IMR-90 (cell line): Measurements from ENCODE around the gene NAT10. TPM values are rescaled to one million over a fixed set of nuclear protein-coding genes. Genes with fewer than 3 reads are reported as not detected.
A peak's percentile ranks its signal among the peaks of the same experiment; 100 is the strongest.

Source experiments
- ATAC-seq: fragments of 200-7000 bp; cut with Tn5 transposase; 2 replicates; pipeline ENCODE4 v1.9.1; 2020; ENCODE audit warnings: low read depth, mild to moderate bottlenecking, moderate library complexity
- BruUV-seq: library from RNA; stranded (reverse); fragments of 400-500 nt; replicated peaks from 2 replicates; lab custom pipeline; 2021; lab: Mats Ljungman, UMichigan
- CTCF ChIA-PET: fragments of 300-600 bp; formaldehyde crosslinking; extraction: SDS; loops from one replicate; lab custom pipeline; 2021; ENCODE audit warnings: antibody characterized with exemption; lab: Yijun Ruan, JAX
- POLR2A ChIA-PET: fragments of 300-600 bp; sonication (Branson Sonifier 250); formaldehyde crosslinking; loops from one replicate; lab custom pipeline; 2022; ENCODE audit warnings: antibody characterized with exemption; ENCODE audit not compliant: unreplicated experiment; lab: Charles Lee
- DNase-seq: peaks from one replicate; pipeline ENCODE4 v3.0.0; 2013
- H2AFZ ChIP-seq: replicated peaks from 2 replicates; pipeline ENCODE3; 2013; ENCODE audit warnings: low read length, mild to moderate bottlenecking; ENCODE audit not compliant: poor library complexity
- H2AK5ac ChIP-seq: 2 replicates; pipeline ENCODE4 v1.6.1; 2013; ENCODE audit warnings: low read depth, low read length, inconsistent platforms
- H2AK9ac ChIP-seq: replicated peaks from 2 replicates; pipeline ENCODE3; 2013; ENCODE audit warnings: mild to moderate bottlenecking, low read depth, low read length, moderate library complexity; ENCODE audit not compliant: poor library complexity
- H2BK120ac ChIP-seq: 2 replicates; pipeline ENCODE4 v1.6.1; 2013; ENCODE audit warnings: low read depth, low read length, inconsistent platforms
- H2BK15ac ChIP-seq: 3 replicates; pipeline ENCODE4 v1.6.1; 2013; ENCODE audit warnings: low read depth, low read length, inconsistent platforms
- H2BK20ac ChIP-seq: 2 replicates; pipeline ENCODE4 v1.6.1; 2013; ENCODE audit warnings: low read depth, mild to moderate bottlenecking, inconsistent platforms, low read length, moderate library complexity
- H2BK5ac ChIP-seq: 2 replicates; pipeline ENCODE4 v1.6.1; 2013; ENCODE audit warnings: mild to moderate bottlenecking, low read depth, low read length, inconsistent platforms; ENCODE audit not compliant: poor library complexity, severe bottlenecking
- H3K14ac ChIP-seq: replicated peaks from 2 replicates; pipeline ENCODE4 v1.6.1; 2013; ENCODE audit warnings: low read depth, low read length, inconsistent platforms
- H3K18ac ChIP-seq: 2 replicates; pipeline ENCODE4 v1.6.1; 2013; ENCODE audit warnings: low read depth, low read length, control low read depth
- H3K23ac ChIP-seq: 2 replicates; pipeline ENCODE4 v1.6.1; 2013; ENCODE audit warnings: low read depth, low read length, inconsistent platforms
- H3K27ac ChIP-seq: 2 replicates; pipeline ENCODE4 v1.5.1; 2013; ENCODE audit warnings: mild to moderate bottlenecking, control low read depth, low read length; ENCODE audit not compliant: insufficient read depth
- H3K27me3 ChIP-seq: 2 replicates; pipeline ENCODE4 v1.6.1; 2013; ENCODE audit warnings: low read length; ENCODE audit not compliant: control insufficient read depth, insufficient read depth
- H3K36me3 ChIP-seq: 2 replicates; pipeline ENCODE4 v1.6.1; 2013; ENCODE audit warnings: low read length, mixed read lengths; ENCODE audit not compliant: control insufficient read depth, insufficient read depth
- H3K4ac ChIP-seq: 2 replicates; pipeline ENCODE4 v1.6.1; 2013; ENCODE audit warnings: low read depth, low read length, inconsistent platforms
- H3K4me1 ChIP-seq: 2 replicates; pipeline ENCODE4 v1.6.1; 2013; ENCODE audit warnings: low read length, mixed read lengths; ENCODE audit not compliant: control insufficient read depth, insufficient read depth
- H3K4me2 ChIP-seq: 2 replicates; pipeline ENCODE4 v1.6.1; 2013; ENCODE audit warnings: low read depth, mild to moderate bottlenecking, control low read depth, low read length, moderate library complexity
- H3K4me3 ChIP-seq: 2 replicates; pipeline ENCODE4 v1.5.1; 2013; ENCODE audit warnings: low read depth, mild to moderate bottlenecking, control low read depth, low read length, moderate library complexity; ENCODE audit not compliant: insufficient read depth
- H3K56ac ChIP-seq: 2 replicates; pipeline ENCODE4 v1.6.1; 2013; ENCODE audit warnings: low read length, inconsistent platforms; ENCODE audit not compliant: insufficient read depth; ENCODE audit errors: extremely low read depth
- H3K79me1 ChIP-seq, 2 experiments: 2 replicates each; pipeline ENCODE4 v1.6.1; 2013; ENCODE audit warnings: low read length in 2 of 2, inconsistent platforms in 1 of 2, low read depth in 1 of 2
- H3K9ac ChIP-seq: 2 replicates; pipeline ENCODE4 v1.6.1; 2013; ENCODE audit warnings: low read depth, low read length, control low read depth
- H3K9me1 ChIP-seq: 2 replicates; pipeline ENCODE4 v1.6.1; 2013; ENCODE audit warnings: low read length, inconsistent platforms; ENCODE audit not compliant: insufficient read depth
- H3K9me3 ChIP-seq: 2 replicates; pipeline ENCODE4 v1.6.1; 2013; ENCODE audit warnings: low read length; ENCODE audit not compliant: control insufficient read depth, insufficient read depth
- H4K20me1 ChIP-seq: 2 replicates; pipeline ENCODE4 v1.6.1; 2013; ENCODE audit warnings: low read length, inconsistent platforms; ENCODE audit not compliant: insufficient read depth
- H4K5ac ChIP-seq: 2 replicates; pipeline ENCODE4 v1.6.1; 2013; ENCODE audit warnings: mild to moderate bottlenecking, low read depth, low read length, control low read depth
- H4K8ac ChIP-seq, 2 experiments: 2 replicates each; pipeline ENCODE4 v1.6.1; 2013; ENCODE audit warnings: low read depth in 2 of 2, low read length in 2 of 2, control low read depth in 1 of 2, inconsistent platforms in 1 of 2
- H4K91ac ChIP-seq: 2 replicates; pipeline ENCODE4 v1.6.1; 2013; ENCODE audit warnings: low read depth, low read length, inconsistent platforms; ENCODE audit not compliant: insufficient read depth
- BHLHE40 ChIP-seq: fragments of 150-350 bp; IDR thresholded peaks from 2 replicates; pipeline ENCODE4 v1.6.1; 2016; ENCODE audit warnings: mild to moderate bottlenecking, low read depth, low read length
- CHD1 ChIP-seq: IDR thresholded peaks from 2 replicates; pipeline ENCODE4 v1.6.1; 2012; ENCODE audit warnings: low read depth, low read length, improper control_type of control experiment
- WGBS, 2 experiments: methylation state at CpG; one replicate each; pipeline versions ENCODE4 v1.1.5 to v1.1.7; 2013; ENCODE audit warnings: missing lambda C conversion rate in 2 of 2; ENCODE audit not compliant: insufficient read length in 1 of 2; ENCODE audit errors: extremely low coverage in 2 of 2; 5-methylcytosine and 5-hydroxymethylcytosine counted together
- dilution Hi-C: fragments of 300-500 bp; cut with HindIII; formaldehyde crosslinking; loops from one replicate; pipeline ENCODE4 v1.14.3; 2018; ENCODE audit warnings: low sequenced_read_pairs; ENCODE audit not compliant: unreplicated experiment
- in situ Hi-C: fragments of 300-500 bp; cut with MboI; formaldehyde crosslinking; loops from 3 replicates; pipeline ENCODE4 v1.14.3; 2019; ENCODE audit warnings: low sequenced_read_pairs, inconsistent platforms, mixed read lengths
- intact Hi-C: fragments of 100-400 bp; cut with micrococcal nuclease; formaldehyde crosslinking; loops from 2 replicates; pipeline ENCODE4 v1.10.0; 2022
- polyA plus RNA-seq, 3 experiments: library from polyadenylated mRNA; depleted of rRNA; stranded (reverse); fragments of >200 nt; gene quantifications; 2 replicates each; pipeline ENCODE4 v1.2.3, GENCODE V29; 2012; ENCODE audit warnings: low replicate concordance in 1 of 3
- total RNA-seq: library from RNA; depleted of rRNA; stranded (reverse); fragments of >200 nt; gene quantifications from 2 replicates; pipeline ENCODE4 v1.2.3, GENCODE V29; 2012

Gene NAT10
- total and polyA plus RNA-seq, 2 of the 4 experiments (the other 2 are of a cell fraction) = 28.1 to 34.8 TPM

DNA sequence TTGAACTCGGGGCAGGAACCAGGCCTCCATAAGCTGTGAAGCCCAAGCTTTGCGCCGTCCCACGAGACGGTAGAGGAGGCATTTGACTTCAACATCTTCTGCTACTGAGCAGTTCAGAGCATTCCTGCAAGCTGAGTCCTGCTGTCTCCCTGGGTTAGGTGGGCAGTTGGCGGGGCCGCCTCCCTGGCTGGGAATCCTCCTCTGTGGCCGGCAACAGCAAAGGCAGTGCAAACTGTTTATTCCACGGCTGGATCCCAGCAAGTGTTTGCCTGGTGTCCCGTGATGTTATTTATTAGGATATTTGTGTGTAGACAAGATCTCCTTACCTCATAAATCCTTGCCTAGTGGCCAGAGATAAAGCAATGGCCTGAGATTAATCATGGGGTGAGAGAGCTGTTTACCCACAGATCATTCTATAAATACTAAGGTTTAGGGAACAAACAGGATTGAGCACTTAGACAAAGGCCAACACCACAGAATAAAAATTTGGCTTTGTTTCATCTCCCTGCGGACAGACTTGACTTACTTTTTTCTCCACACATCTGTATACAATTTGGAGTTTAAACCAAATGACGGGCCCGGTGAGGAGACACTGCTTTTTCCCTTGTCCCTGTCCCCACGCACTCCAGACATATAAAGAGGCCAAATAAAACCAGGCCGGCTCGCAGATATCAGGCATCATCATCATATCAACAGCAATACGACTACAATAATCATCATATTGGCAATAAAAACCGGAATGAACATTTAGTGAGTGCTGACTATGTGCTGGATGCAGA, 63.4 kb downstream of the NAT10 start:
- H3K23ac ChIP-seq = no peak overlapping the region
- no peak overlapping the region for H3K18ac ChIP-seq
- no peak overlapping the region for H4K91ac ChIP-seq
- H3K4ac ChIP-seq = no peak overlapping the region
- no peak overlapping the region for H2AFZ ChIP-seq
- WGBS, 2 experiments = 0% methylated on average over 1 of the region's 18 CpGs; no CpG with 5 or more reads in 1 of the 2 experiments
- H4K8ac ChIP-seq = no peak overlapping the region
- intact Hi-C loops (no loop called here), dilution Hi-C loops (no loop called here), in situ Hi-C loops (no loop called here)
- ChIA-PET CTCF (no interaction called here), POLR2A (no interaction called here)
- ATAC-seq = peak; percentile 62
- no peak overlapping the region for H4K5ac ChIP-seq
- peak; percentile 20 for DNase-seq
- H2BK5ac ChIP-seq = no peak overlapping the region
- H4K20me1 ChIP-seq = no peaks in the 10 kb centered on the region; the same call in none of the 2 replicates
- no peak overlapping the region for H3K4me2 ChIP-seq
- H3K9me1 ChIP-seq = no peaks in the 10 kb centered on the region; the same call in 1 of the 2 replicates
- no peak overlapping the region for H3K14ac ChIP-seq
- H2BK120ac ChIP-seq = no peak overlapping the region
- no peak overlapping the region for H3K9ac ChIP-seq
- no peak overlapping the region for H2BK15ac ChIP-seq
- no peak overlapping the region for H3K56ac ChIP-seq
- H2AK9ac ChIP-seq = no peak overlapping the region
- H3K27me3 ChIP-seq = peaks cover 7% of the 10 kb centered on the region
- no peak overlapping the region; the same call in 1 of the 2 replicates for H2AK5ac ChIP-seq
- H2BK20ac ChIP-seq = no peak overlapping the region
- no peak for TF ChIP-seq CHD1
- TF ChIP-seq BHLHE40 = peak; percentile 30; the same call in 1 of the 2 replicates
- H3K27ac ChIP-seq = no peak overlapping the region
- no peaks in the 10 kb centered on the region for H3K79me1 ChIP-seq
- H3K36me3 ChIP-seq = no peaks in the 10 kb centered on the region
- peaks cover 4% of the 10 kb centered on the region for H3K4me1 ChIP-seq
- peaks cover 2% of the 10 kb centered on the region; the same call in 1 of the 2 replicates for H3K9me3 ChIP-seq
- no peak overlapping the region for H3K4me3 ChIP-seq
- BruUV-seq = no TSS peak
